Measurements from ENCODE around the gene TOP3A. TPM values are rescaled to one million over a fixed set of nuclear protein-coding genes. Genes with fewer than 3 reads are reported as not detected.
"Not testable (repeated sequence)": the region's sequence is repeated elsewhere in the genome, so short reads cannot be mapped to it uniquely, and the experiment has no call there.

The TOP3A gene
- total RNA-seq, 1 donor from 2014 or later: 59.0 TPM

GRCh38 chr17:18300725-18301480 is 13.9 kb downstream of the TOP3A start:
- Mint-ChIP-seq H3K27me3 (ENCODE audit: low read depth) (no peaks in the 10 kb centered on the region), H3K36me3 (peaks cover 51% of the 10 kb centered on the region), H3K9me3 (no peaks in the 10 kb centered on the region), H3K27ac (no peak overlapping the region), H3K4me3 (no peak overlapping the region), H3K4me1 (peaks cover 3% of the 10 kb centered on the region)
- DNase-seq (ENCODE audit: low spot score in 2 of 2, unreplicated experiment in 2 of 2): no peak
- TF ChIP-seq CTCF (IDR thresholded peaks at IDR 0.05; ENCODE audit: unreplicated experiment): no peak

GRCh38 chr17:18298061-18298460 is 16.7 kb downstream of the TOP3A start:
- H3K36me3 Mint-ChIP-seq: peaks cover 47% of the 10 kb centered on the region
- H3K4me1 Mint-ChIP-seq; H3K4me3 Mint-ChIP-seq; H3K9me3 Mint-ChIP-seq; H3K27ac Mint-ChIP-seq; DNase-seq (ENCODE audit: low spot score in 2 of 2, unreplicated experiment in 2 of 2); H3K27me3 Mint-ChIP-seq (ENCODE audit: low read depth): not testable (repeated sequence)

- Mint-ChIP-seq H3K27ac (no peak overlapping the region), H3K4me1 (no peaks in the 10 kb centered on the region), H3K27me3 (ENCODE audit: low read depth) (no peaks in the 10 kb centered on the region), H3K36me3 (peaks cover 53% of the 10 kb centered on the region), H3K4me3 (no peak overlapping the region), H3K9me3 (no peaks in the 10 kb centered on the region)
- no peak for TF ChIP-seq CTCF (IDR thresholded peaks at IDR 0.05; ENCODE audit: unreplicated experiment)
- DNase-seq (ENCODE audit: low spot score in 2 of 2, unreplicated experiment in 2 of 2): no peak
Measured at GRCh38 chr17:18291718-18292540, 22.9 kb downstream of the TOP3A start.

GRCh38 chr17:18285296-18285695 is 29.5 kb downstream of the TOP3A start:
- Mint-ChIP-seq H3K27me3 (ENCODE audit: low read depth) (no peaks in the 10 kb centered on the region), H3K27ac (no peak overlapping the region), H3K4me3 (no peak overlapping the region), H3K36me3 (peaks cover 55% of the 10 kb centered on the region), H3K9me3 (no peaks in the 10 kb centered on the region), H3K4me1 (no peaks in the 10 kb centered on the region)
- TF ChIP-seq CTCF (IDR thresholded peaks at IDR 0.05; ENCODE audit: unreplicated experiment): no peak
- DNase-seq (ENCODE audit: low spot score in 2 of 2, unreplicated experiment in 2 of 2): no peak

GRCh38 chr17:18281788-18282187 is 33.0 kb downstream of the TOP3A start:
- Mint-ChIP-seq H3K36me3 (peaks cover 36% of the 10 kb centered on the region), H3K27ac (no peak overlapping the region), H3K4me1 (no peaks in the 10 kb centered on the region), H3K4me3 (no peak overlapping the region), H3K27me3 (ENCODE audit: low read depth) (no peaks in the 10 kb centered on the region), H3K9me3 (no peaks in the 10 kb centered on the region)
- DNase-seq (ENCODE audit: low spot score in 2 of 2, unreplicated experiment in 2 of 2): no peak
- no peak for TF ChIP-seq CTCF (IDR thresholded peaks at IDR 0.05; ENCODE audit: unreplicated experiment)

GRCh38 chr17:18280766-18281371 is 33.9 kb downstream of the TOP3A start:
- Mint-ChIP-seq H3K9me3 (no peaks in the 10 kb centered on the region), H3K36me3 (peaks cover 36% of the 10 kb centered on the region), H3K27ac (no peak overlapping the region), H3K27me3 (ENCODE audit: low read depth) (no peaks in the 10 kb centered on the region), H3K4me1 (no peaks in the 10 kb centered on the region), H3K4me3 (no peak overlapping the region)
- TF ChIP-seq CTCF (IDR thresholded peaks at IDR 0.05; ENCODE audit: unreplicated experiment): no peak
- no peak for DNase-seq (ENCODE audit: low spot score in 2 of 2, unreplicated experiment in 2 of 2)

Data from mesothelial cell of epicardium (in vitro differentiated cells).